ENCODE measurements around the gene PTTG1IP.
A peak's percentile ranks its signal among the peaks of the same experiment; 100 is the strongest.

PTTG1IP gene

GRCh38 chr21:44867999-44868700 lies 5.3 kb downstream of the PTTG1IP start:
- H3K27ac Mint-ChIP-seq = peak overlapping the region; percentile 80 to 84
- H3K36me3 Mint-ChIP-seq (ENCODE audit: insufficient read depth) = peaks cover 26% of the 10 kb centered on the region
- peak in 2 of 3 experiments; percentile 56 to 58 for DNase-seq
- no peaks in the 10 kb centered on the region for H3K27me3 Mint-ChIP-seq
- H3K9me3 Mint-ChIP-seq = no peaks in the 10 kb centered on the region
- H3K4me1 Mint-ChIP-seq (ENCODE audit: low read depth in 2 of 2) = peaks cover 70 to 79% of the 10 kb centered on the region in 2 donors
- ATAC-seq (replicated peaks) = peak; percentile 78
- H3K4me3 Mint-ChIP-seq = peak overlapping the region; percentile 54 to 74

DNA sequence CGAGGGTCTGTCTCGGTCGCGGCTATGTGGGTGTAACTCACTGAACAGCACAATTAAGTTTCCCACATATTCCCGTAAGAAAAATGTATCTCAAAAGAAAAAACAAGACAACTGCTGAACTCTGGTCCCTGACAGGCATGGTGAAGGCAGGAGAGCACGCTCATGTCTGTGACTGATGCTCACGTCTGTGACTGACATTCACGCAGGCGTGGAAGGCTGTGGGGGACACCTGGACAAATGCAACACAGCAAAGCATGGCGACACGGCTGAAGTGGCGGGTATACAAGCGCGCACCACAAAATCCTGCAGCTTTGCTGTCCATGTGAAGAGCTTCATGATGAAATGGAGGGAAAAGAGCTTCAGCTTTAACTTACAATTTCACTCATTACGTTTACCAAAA lies 6.0 kb downstream of the PTTG1IP start:
- Mint-ChIP-seq H3K27ac (peak overlapping the region; percentile 46 to 80), H3K27me3 (no peaks in the 10 kb centered on the region), H3K4me1 (ENCODE audit: low read depth in 2 of 2) (peaks cover 69 to 77% of the 10 kb centered on the region in 2 donors), H3K4me3 (peak overlapping the region in 1 of 2 donors; percentile 74), H3K9me3 (no peaks in the 10 kb centered on the region), H3K36me3 (ENCODE audit: insufficient read depth) (peaks cover 21% of the 10 kb centered on the region)
- no peak for DNase-seq
- no peak for ATAC-seq (replicated peaks)

DNA sequence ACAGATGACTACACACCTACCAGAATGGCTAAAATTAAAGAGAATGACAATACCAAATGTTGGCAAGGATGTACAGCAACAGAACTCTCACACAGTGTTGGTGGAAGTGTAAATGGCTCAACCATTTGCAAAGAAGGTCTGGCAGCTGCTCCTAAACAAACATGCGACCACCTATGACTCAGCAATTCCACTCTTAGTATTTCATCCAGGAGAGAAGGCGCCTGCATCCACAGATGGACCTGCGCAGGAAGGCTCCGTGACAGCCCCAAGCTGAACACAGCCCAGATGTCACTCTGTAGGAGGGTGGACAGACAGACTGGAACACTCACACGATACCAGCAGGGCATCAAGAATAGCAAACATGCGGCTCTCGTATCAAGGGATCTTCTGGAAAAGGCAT lies 6.7 kb downstream of the PTTG1IP start:
- no peaks in the 10 kb centered on the region for H3K9me3 Mint-ChIP-seq
- DNase-seq (no peak), ATAC-seq (replicated peaks) (no peak)
- H3K27ac Mint-ChIP-seq = peak overlapping the region; percentile 46 to 80
- H3K27me3 Mint-ChIP-seq = no peaks in the 10 kb centered on the region
- H3K4me3 Mint-ChIP-seq = peak overlapping the region; percentile 49 to 57
- H3K36me3 Mint-ChIP-seq (ENCODE audit: insufficient read depth) = peaks cover 25% of the 10 kb centered on the region
- peaks cover 66 to 76% of the 10 kb centered on the region in 2 donors for H3K4me1 Mint-ChIP-seq (ENCODE audit: low read depth in 2 of 2)

- Mint-ChIP-seq H3K27me3 (no peaks in the 10 kb centered on the region), H3K27ac (peak overlapping the region; percentile 13 to 80), H3K4me1 (ENCODE audit: low read depth in 2 of 2) (peaks cover 64 to 76% of the 10 kb centered on the region in 2 donors), H3K4me3 (peak overlapping the region; percentile 57 to 62), H3K9me3 (no peaks in the 10 kb centered on the region), H3K36me3 (ENCODE audit: insufficient read depth) (peaks cover 36% of the 10 kb centered on the region)
- peak; percentile 21 for ATAC-seq (replicated peaks)
- DNase-seq = no peak
Measured at GRCh38 chr21:44865561-44866280, 7.8 kb downstream of the PTTG1IP start.

DNA sequence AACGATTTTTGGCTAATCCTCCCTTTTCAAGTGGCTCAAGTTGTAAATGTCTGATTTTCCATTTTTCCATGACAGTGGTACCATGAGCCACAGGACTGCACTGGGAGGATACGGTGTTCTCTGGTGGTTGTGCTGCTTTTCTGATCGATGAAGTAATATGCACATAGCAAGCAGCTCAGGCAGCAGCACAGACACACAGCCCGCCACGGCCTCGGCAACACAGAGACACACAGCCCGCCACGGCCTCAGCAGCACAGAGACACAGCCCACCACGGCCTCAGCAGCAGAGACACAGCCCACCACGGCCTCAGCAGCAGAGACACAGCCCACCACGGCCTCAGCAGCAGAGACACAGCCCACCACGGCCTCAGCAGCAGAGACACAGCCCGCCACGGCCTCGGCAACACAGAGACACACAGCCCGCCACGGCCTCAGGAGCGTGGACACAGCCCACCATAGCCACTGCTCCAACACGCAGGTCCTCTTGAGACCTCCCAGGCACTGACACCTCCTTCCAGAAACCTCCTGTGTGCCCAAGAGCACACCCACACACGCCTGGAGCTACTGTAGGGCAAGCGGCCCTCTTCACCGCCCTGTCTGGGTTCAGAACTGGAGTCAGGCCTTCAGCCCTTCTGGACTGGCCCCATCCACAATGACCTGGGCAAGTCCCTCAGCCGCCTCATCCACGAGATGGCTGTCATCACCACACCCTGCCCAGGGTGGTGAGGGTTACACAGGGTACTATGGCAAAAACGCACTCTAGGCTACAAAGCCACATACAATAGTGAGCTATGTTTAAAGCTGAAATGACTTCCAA lies 10.4 kb downstream of the PTTG1IP start:
- Mint-ChIP-seq H3K27me3 (no peaks in the 10 kb centered on the region), H3K4me1 (ENCODE audit: low read depth in 2 of 2) (peaks cover 53 to 56% of the 10 kb centered on the region in 2 donors), H3K9me3 (no peaks in the 10 kb centered on the region), H3K4me3 (no peak overlapping the region), H3K27ac (peak overlapping the region in 1 of 2 donors; percentile 55), H3K36me3 (ENCODE audit: insufficient read depth) (peaks cover 60% of the 10 kb centered on the region)
- ATAC-seq (replicated peaks) (no peak), DNase-seq (no peak)

DNA sequence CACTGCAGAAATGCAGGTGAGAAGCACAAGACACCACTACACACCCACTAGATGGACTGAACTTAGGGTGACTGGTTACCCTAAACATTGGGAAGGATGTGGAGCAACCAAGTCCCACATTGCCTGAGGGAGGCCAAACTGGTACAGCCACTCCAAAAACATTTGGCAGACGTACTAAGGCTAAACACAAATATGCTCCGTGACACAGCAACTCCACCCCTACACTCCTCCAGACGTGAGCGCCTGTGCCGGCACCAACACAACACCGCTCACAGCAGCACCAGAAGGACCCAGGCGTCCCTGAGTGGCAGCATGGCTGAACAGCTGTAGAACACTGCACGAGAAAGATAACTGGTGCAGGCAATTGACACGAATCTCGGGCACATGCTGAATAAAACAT lies 14.7 kb downstream of the PTTG1IP start:
- Mint-ChIP-seq H3K4me1 (ENCODE audit: low read depth in 2 of 2) (peaks cover 29 to 35% of the 10 kb centered on the region in 2 donors), H3K27ac (no peak overlapping the region), H3K9me3 (no peaks in the 10 kb centered on the region), H3K36me3 (ENCODE audit: insufficient read depth) (peaks cover 87% of the 10 kb centered on the region), H3K4me3 (no peak overlapping the region), H3K27me3 (no peaks in the 10 kb centered on the region)
- ATAC-seq (replicated peaks) (no peak), DNase-seq (no peak)

GRCh38 chr21:44858291-44858690 lies 15.2 kb downstream of the PTTG1IP start:
- Mint-ChIP-seq H3K27me3 (no peaks in the 10 kb centered on the region), H3K27ac (peak overlapping the region in 1 of 2 donors; percentile 31), H3K36me3 (ENCODE audit: insufficient read depth) (peaks cover 87% of the 10 kb centered on the region), H3K4me1 (ENCODE audit: low read depth in 2 of 2) (peaks cover 29 to 35% of the 10 kb centered on the region in 2 donors), H3K9me3 (no peaks in the 10 kb centered on the region), H3K4me3 (no peak overlapping the region)
- no peak for ATAC-seq (replicated peaks)
- DNase-seq = no peak

- Mint-ChIP-seq H3K36me3 (ENCODE audit: insufficient read depth) (peaks cover 96% of the 10 kb centered on the region), H3K4me3 (no peak overlapping the region), H3K27ac (peak overlapping the region in 1 of 2 donors; percentile 31), H3K4me1 (ENCODE audit: low read depth in 2 of 2) (peaks cover 26 to 32% of the 10 kb centered on the region in 2 donors), H3K9me3 (no peaks in the 10 kb centered on the region), H3K27me3 (no peaks in the 10 kb centered on the region)
- no peak for DNase-seq
- no peak for ATAC-seq (replicated peaks)
Measured at GRCh38 chr21:44857127-44857892, 16.2 kb downstream of the PTTG1IP start.

DNA sequence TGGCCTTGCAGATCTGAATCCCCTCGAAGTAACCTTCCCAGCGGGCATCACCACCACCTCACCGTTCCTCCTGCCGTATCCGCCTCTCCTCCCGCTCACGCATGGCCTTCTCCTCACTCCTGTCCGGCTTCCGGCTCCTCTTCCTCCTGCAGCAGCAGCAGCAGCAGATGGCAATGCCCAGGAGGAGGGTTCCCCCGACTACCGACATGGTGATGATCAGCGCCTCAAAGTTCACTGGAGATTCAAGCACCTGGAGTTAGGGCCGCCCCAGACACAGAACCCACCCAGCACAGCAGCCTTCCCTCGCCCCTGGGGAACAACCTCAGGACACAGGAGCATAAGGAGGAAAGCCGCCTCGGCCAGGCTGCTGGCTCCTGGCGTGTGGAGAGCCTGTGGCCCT lies 17.4 kb downstream of the PTTG1IP start:
- Mint-ChIP-seq H3K36me3 (ENCODE audit: insufficient read depth) (peaks cover 91% of the 10 kb centered on the region), H3K4me3 (no peak overlapping the region), H3K4me1 (ENCODE audit: low read depth in 2 of 2) (peaks cover 17 to 25% of the 10 kb centered on the region in 2 donors), H3K27me3 (no peaks in the 10 kb centered on the region), H3K27ac (peak overlapping the region in 1 of 2 donors; percentile 77), H3K9me3 (no peaks in the 10 kb centered on the region)
- ATAC-seq (replicated peaks) (no peak), DNase-seq (no peak)

GRCh38 chr21:44855572-44855971 lies 17.9 kb downstream of the PTTG1IP start:
- Mint-ChIP-seq H3K27me3 (no peaks in the 10 kb centered on the region), H3K36me3 (ENCODE audit: insufficient read depth) (peaks cover 91% of the 10 kb centered on the region), H3K27ac (peak overlapping the region; percentile 10 to 77), H3K9me3 (no peaks in the 10 kb centered on the region), H3K4me1 (ENCODE audit: low read depth in 2 of 2) (peaks cover 14 to 22% of the 10 kb centered on the region in 2 donors), H3K4me3 (no peak overlapping the region)
- DNase-seq (no peak), ATAC-seq (replicated peaks) (no peak)

GRCh38 chr21:44854664-44855446 lies 18.6 kb downstream of the PTTG1IP start:
- Mint-ChIP-seq H3K4me1 (ENCODE audit: low read depth in 2 of 2) (peaks cover 14 to 22% of the 10 kb centered on the region in 2 donors), H3K27ac (peak overlapping the region; percentile 77 to 86), H3K27me3 (no peaks in the 10 kb centered on the region), H3K36me3 (ENCODE audit: insufficient read depth) (peaks cover 90% of the 10 kb centered on the region), H3K4me3 (peak overlapping the region in 1 of 2 donors; percentile 46), H3K9me3 (no peaks in the 10 kb centered on the region)
- DNase-seq (no peak), ATAC-seq (replicated peaks) (peak; percentile 14)

DNA sequence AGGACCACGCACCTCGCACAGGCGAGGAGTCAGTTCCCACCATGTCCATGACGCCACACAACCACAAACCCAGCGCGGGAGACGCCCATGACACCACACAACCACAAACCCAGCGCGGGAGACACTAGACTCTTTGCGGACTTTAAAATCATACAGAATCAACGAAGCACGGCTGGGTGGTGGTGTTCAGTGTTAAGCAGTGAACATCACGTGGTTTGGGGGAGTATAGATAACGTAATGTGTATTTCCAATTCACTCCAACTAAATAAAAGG lies 19.2 kb downstream of the PTTG1IP start:
- H3K27me3 Mint-ChIP-seq = no peaks in the 10 kb centered on the region
- no peaks in the 10 kb centered on the region for H3K9me3 Mint-ChIP-seq
- ATAC-seq (replicated peaks) (peak; percentile 63), DNase-seq (no peak)
- H3K27ac Mint-ChIP-seq = peak overlapping the region; percentile 77 to 86
- peak overlapping the region in 1 of 2 donors; percentile 46 for H3K4me3 Mint-ChIP-seq
- peaks cover 90% of the 10 kb centered on the region for H3K36me3 Mint-ChIP-seq (ENCODE audit: insufficient read depth)
- H3K4me1 Mint-ChIP-seq (ENCODE audit: low read depth in 2 of 2) = peaks cover 14 to 22% of the 10 kb centered on the region in 2 donors

All from effector memory CD8-positive, alpha-beta T cell (primary cell).